ENCODE data around the gene OTOR. TPM values are rescaled to one million over a fixed set of nuclear protein-coding genes. Genes with fewer than 3 reads are reported as not detected.

The OTOR gene
- total RNA-seq, 1 experiment from 2014 or later: not detected

DNA sequence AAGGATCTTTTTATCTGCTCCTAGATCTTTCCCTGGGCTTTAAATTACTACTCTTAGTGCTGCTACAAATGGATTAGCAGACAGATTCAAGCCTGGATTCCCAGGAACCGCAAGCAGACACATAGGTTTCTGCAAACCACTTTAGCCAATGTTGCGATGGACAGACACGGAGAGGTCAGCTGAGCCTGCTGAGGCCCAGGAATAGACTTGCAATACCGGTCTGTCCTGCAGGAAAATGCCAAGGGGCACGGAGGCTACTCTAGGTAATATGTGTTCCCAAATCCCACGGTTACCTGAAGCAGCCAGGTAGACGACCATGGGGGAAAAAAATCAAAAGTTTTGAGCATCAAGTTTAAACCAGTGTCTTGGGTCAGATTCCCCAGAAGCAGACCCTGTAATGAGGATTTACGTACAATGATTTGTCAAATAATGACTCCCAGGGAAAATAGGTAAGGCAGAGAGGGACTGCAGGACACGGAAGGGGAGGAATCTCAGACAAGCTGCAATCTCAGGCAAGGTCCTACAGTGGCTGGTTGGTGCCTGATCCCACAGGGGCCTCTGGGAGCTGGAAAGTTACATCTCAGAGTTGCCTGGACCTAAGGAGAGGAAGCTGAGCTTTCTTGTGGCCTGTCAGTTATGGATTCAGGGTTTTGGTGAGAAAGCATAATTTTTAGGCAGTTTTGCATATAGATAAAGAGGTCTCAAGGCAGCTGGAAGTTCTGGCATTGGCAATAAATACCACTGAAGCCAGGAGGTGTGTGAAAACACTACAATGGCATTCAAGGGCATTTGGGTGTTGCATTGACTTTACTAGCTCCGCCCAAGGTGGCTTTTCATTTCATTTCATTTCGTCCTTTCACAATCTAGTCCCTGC is 12.5 kb downstream of the OTOR start:
- intact Hi-C loops (cut with micrococcal nuclease; ENCODE audit: unreplicated experiment): loop anchor here (10.0 kb wide), 1 partner anchor 246 kb away; no protein-coding TSS in a partner anchor
- H3K4me1 ChIP-seq (ENCODE audit: control insufficient read depth, insufficient read depth, low read length): no peaks in the 10 kb centered on the region
- ChIA-PET CTCF (no interaction called here), POLR2A (no interaction called here)
- H3K4me3 ChIP-seq (ENCODE audit: low read depth in 2 of 2, low read length in 2 of 2): no peak overlapping the region
- ATAC-seq (peak; percentile 51; the same call in 1 of the 2 replicates), DNase-seq (ENCODE audit: low read depth, low spot score) (no peak)
- BruUV-seq (replicated peaks): no TSS peak
- TF ChIP-seq, protein P1, sequence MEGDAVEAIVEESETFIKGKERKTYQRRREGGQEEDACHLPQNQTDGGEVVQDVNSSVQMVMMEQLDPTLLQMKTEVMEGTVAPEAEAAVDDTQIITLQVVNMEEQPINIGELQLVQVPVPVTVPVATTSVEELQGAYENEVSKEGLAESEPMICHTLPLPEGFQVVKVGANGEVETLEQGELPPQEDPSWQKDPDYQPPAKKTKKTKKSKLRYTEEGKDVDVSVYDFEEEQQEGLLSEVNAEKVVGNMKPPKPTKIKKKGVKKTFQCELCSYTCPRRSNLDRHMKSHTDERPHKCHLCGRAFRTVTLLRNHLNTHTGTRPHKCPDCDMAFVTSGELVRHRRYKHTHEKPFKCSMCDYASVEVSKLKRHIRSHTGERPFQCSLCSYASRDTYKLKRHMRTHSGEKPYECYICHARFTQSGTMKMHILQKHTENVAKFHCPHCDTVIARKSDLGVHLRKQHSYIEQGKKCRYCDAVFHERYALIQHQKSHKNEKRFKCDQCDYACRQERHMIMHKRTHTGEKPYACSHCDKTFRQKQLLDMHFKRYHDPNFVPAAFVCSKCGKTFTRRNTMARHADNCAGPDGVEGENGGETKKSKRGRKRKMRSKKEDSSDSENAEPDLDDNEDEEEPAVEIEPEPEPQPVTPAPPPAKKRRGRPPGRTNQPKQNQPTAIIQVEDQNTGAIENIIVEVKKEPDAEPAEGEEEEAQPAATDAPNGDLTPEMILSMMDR (IDR thresholded peaks at IDR 0.05): no peak
- TF ChIP-seq SIN3A (IDR thresholded peaks at IDR 0.05; ENCODE audit: borderline replicate concordance, insufficient read depth, low read depth, low read length) (no peak), POLR2AphosphoS5 (IDR thresholded peaks at IDR 0.05; ENCODE audit: low read depth, low read length) (no peak), TCF7L2 (IDR thresholded peaks at IDR 0.05; ENCODE audit: low read depth, low read length) (no peak)
- TF ChIP-seq, protein P2, sequence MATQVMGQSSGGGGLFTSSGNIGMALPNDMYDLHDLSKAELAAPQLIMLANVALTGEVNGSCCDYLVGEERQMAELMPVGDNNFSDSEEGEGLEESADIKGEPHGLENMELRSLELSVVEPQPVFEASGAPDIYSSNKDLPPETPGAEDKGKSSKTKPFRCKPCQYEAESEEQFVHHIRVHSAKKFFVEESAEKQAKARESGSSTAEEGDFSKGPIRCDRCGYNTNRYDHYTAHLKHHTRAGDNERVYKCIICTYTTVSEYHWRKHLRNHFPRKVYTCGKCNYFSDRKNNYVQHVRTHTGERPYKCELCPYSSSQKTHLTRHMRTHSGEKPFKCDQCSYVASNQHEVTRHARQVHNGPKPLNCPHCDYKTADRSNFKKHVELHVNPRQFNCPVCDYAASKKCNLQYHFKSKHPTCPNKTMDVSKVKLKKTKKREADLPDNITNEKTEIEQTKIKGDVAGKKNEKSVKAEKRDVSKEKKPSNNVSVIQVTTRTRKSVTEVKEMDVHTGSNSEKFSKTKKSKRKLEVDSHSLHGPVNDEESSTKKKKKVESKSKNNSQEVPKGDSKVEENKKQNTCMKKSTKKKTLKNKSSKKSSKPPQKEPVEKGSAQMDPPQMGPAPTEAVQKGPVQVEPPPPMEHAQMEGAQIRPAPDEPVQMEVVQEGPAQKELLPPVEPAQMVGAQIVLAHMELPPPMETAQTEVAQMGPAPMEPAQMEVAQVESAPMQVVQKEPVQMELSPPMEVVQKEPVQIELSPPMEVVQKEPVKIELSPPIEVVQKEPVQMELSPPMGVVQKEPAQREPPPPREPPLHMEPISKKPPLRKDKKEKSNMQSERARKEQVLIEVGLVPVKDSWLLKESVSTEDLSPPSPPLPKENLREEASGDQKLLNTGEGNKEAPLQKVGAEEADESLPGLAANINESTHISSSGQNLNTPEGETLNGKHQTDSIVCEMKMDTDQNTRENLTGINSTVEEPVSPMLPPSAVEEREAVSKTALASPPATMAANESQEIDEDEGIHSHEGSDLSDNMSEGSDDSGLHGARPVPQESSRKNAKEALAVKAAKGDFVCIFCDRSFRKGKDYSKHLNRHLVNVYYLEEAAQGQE (IDR thresholded peaks at IDR 0.05; ENCODE audit: insufficient read depth in 1 of 2, low read depth in 2 of 2, low read length in 1 of 2): no peak
- no peaks in the 10 kb centered on the region for H3K36me3 ChIP-seq (ENCODE audit: control insufficient read depth, insufficient read depth, low read length)
- no peaks in the 10 kb centered on the region for H3K9me3 ChIP-seq (ENCODE audit: control insufficient read depth, insufficient read depth, low read depth, low read length)
- H3K27ac ChIP-seq (ENCODE audit: low read length): no peak overlapping the region
- in situ Hi-C loops (cut with HindIII; ENCODE audit: low pct_unique_long_range_greater_than_20kb, low sequenced_read_pairs): no loop called here
- peaks cover 14% of the 10 kb centered on the region for H3K27me3 ChIP-seq (ENCODE audit: control insufficient read depth, insufficient read depth, low read length)

DNA sequence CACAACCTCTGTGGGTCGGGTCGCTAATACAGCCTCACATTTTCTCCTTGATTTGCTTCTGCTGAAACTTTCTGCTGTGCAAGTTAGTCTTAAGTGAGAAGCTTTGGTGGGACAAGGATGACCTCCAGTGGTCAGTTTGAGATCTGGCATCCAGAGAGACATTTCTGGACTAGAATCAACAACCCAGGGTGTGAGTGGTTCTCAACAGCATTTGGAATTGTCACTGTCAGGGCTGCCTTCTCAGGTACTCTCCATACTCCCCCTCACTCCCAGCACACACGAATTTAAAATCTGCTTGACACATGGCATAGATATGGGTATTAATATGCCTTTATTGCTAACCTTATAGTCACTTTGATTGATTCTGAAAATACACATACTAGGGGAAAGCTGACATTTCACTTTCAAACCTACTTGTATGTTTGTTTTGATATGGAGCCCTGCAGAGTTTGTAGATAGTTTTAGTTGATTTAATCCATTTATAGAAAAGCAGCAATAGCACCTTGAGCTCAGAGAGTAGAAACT is 13.2 kb downstream of the OTOR start:
- H3K27ac ChIP-seq (ENCODE audit: low read length): no peak overlapping the region
- no peaks in the 10 kb centered on the region for H3K36me3 ChIP-seq (ENCODE audit: control insufficient read depth, insufficient read depth, low read length)
- H3K4me1 ChIP-seq (ENCODE audit: control insufficient read depth, insufficient read depth, low read length): no peaks in the 10 kb centered on the region
- POLR2A ChIA-PET: interaction anchor here (0.6 kb wide), 1 partner anchor 402 kb away, joined by 4 read pairs; no protein-coding TSS in a partner anchor
- intact Hi-C loops (cut with micrococcal nuclease; ENCODE audit: unreplicated experiment) (loop anchor here (10.0 kb wide), 1 partner anchor 247 kb away; no protein-coding TSS in a partner anchor), in situ Hi-C loops (cut with HindIII; ENCODE audit: low pct_unique_long_range_greater_than_20kb, low sequenced_read_pairs) (no loop called here)
- peak; percentile 64 for DNase-seq (ENCODE audit: low read depth, low spot score)
- no peaks in the 10 kb centered on the region for H3K9me3 ChIP-seq (ENCODE audit: control insufficient read depth, insufficient read depth, low read depth, low read length)
- no TSS peak for BruUV-seq (replicated peaks)
- no peak overlapping the region for H3K4me3 ChIP-seq (ENCODE audit: low read depth in 2 of 2, low read length in 2 of 2)
- peaks cover 17% of the 10 kb centered on the region for H3K27me3 ChIP-seq (ENCODE audit: control insufficient read depth, insufficient read depth, low read length)
- TF ChIP-seq, protein P2 (IDR thresholded peaks at IDR 0.05; ENCODE audit: insufficient read depth in 1 of 2, low read depth in 2 of 2, low read length in 1 of 2): no peak
- TF ChIP-seq, protein P1 (IDR thresholded peaks at IDR 0.05): peak; percentile 81
- CTCF ChIA-PET: interaction anchor here (0.6 kb wide), 1 partner anchor 244 kb away, joined by 3 read pairs; no protein-coding TSS in a partner anchor
- peak; percentile 88 for ATAC-seq

Data from Panc1 (cell line).